Kidney (tissue), 22 donors: ENCODE data around the gene ZNF726. TPM values are rescaled to one million over a fixed set of nuclear protein-coding genes. Genes with fewer than 3 reads are reported as not detected.

ENCODE experiments used
- DNase-seq, 5 donors: peaks; one replicate each; pipeline ENCODE4 v3.0.0-alpha.2; 2013 to 2020
- FAIRE-seq: peaks from 2 replicates; lab custom pipeline; 2012; peaks lifted over from hg19 to GRCh38; lab: Jason Lieb, UNC
- H3K27ac ChIP-seq, 2 donors: one replicate each; pipeline ENCODE4 v1.7.0; 2013; ENCODE audit warnings: low read depth in 2 of 2, low read length in 2 of 2, inconsistent platforms in 1 of 2
- H3K27me3 ChIP-seq: one replicate; pipeline ENCODE4 v1.7.1; 2013; ENCODE audit warnings: low read length, inconsistent platforms; ENCODE audit not compliant: control insufficient read depth, insufficient read depth
- H3K36me3 ChIP-seq, 3 donors: one replicate each; pipeline versions ENCODE4 v1.7.0 to v1.7.1; 2013; ENCODE audit warnings: low read length in 3 of 3, control low read depth in 1 of 3, inconsistent platforms in 1 of 3; ENCODE audit not compliant: insufficient read depth in 3 of 3, control insufficient read depth in 2 of 3
- H3K4me1 ChIP-seq, 3 donors: one replicate each; pipeline versions ENCODE4 v1.7.0 to v1.7.1; 2013; ENCODE audit warnings: low read length in 3 of 3, inconsistent platforms in 1 of 3, low read depth in 1 of 3; ENCODE audit not compliant: control insufficient read depth in 2 of 3, insufficient read depth in 2 of 3
- H3K4me3 ChIP-seq, 3 donors: one replicate each; pipeline versions ENCODE4 v1.7.0 to v1.8.1; 2013; ENCODE audit warnings: low read length in 3 of 3, control low read depth in 1 of 3, inconsistent platforms in 1 of 3
- H3K9ac ChIP-seq, 3 donors: one replicate each; pipeline versions ENCODE4 v1.7.0 to v1.7.1; 2013; ENCODE audit warnings: low read length in 3 of 3, control low read depth in 1 of 3, inconsistent platforms in 1 of 3
- H3K9me3 ChIP-seq, 3 donors: one replicate each; pipeline versions ENCODE4 v1.7.0 to v1.7.1; 2013; ENCODE audit warnings: low read length in 3 of 3, control low read depth in 1 of 3, inconsistent platforms in 1 of 3; ENCODE audit not compliant: control insufficient read depth in 2 of 3, insufficient read depth in 1 of 3
- intact Hi-C: fragments of 100-400 bp; cut with DNase I; formaldehyde crosslinking; loops from one replicate; pipeline ENCODE4 v1.11.1; 2022
- long read RNA-seq, 10 donors: library from polyadenylated mRNA in 1 of 10; unstranded in 1 of 10; transcript quantifications; one replicate each; pipeline ENCODE4 v2.0.0 and lab custom pipeline, GENCODE V29; 2021 to 2026
- polyA plus RNA-seq: library from polyadenylated mRNA; stranded (reverse); fragments of 350-450 nt; fragmentation: Illumina TruSeq; extraction: RNeasy Lipid Tissue Mini Kit (QIAGEN cat#74804); gene quantifications from one replicate; pipeline ENCODE4 v1.2.3, GENCODE V29; 2014; ENCODE audit warnings: low read depth, low replicate concordance; ENCODE audit not compliant: insufficient read depth
- total RNA-seq: library from RNA; stranded (reverse); fragmentation: NEBNext Ultra II Directional; extraction: Animal tissue kit (Norgen Biotek cat#: 25700); gene quantifications from one replicate; pipeline ENCODE4 v1.2.1, GENCODE V29; 2021
- TF ChIP-seq, protein P1 (sequence below): IDR thresholded peaks from 3 replicates; pipeline ENCODE4 v1.5.1; 2012; ENCODE audit warnings: mild to moderate bottlenecking, moderate library complexity, borderline replicate concordance; ENCODE audit not compliant: insufficient read depth; ENCODE audit errors: extremely low read depth
- donor health status: control.
- donor health status: control.
- donor health status: control.
- donor health status: control.
- donor health status: control.
- donor health status: DM: yes; HTN: yes; CAD: no.
- donor health status: Normal renal cell carcinoma (clear cell type).

The ZNF726 gene
- 6.4 TPM for total RNA-seq
- polyA plus RNA-seq, result 2.7 TPM
- long read RNA-seq, donor 1, partial matches to known transcripts, result 0 of 2 reads
- long read RNA-seq, donor 1, other reads (novel, unspliced or antisense), result 0 of 2 reads
- long read RNA-seq, donor 2, partial matches to known transcripts, result 0 of 5 reads
- long read RNA-seq, donor 2, other reads (novel, unspliced or antisense), result 0 of 5 reads
- long read RNA-seq, donor 3, partial matches to known transcripts, result 0 of 4 reads
- long read RNA-seq, donor 3, other reads (novel, unspliced or antisense), result 0 of 4 reads
- long read RNA-seq, donor 4, partial matches to known transcripts, result 0 of 2 reads
- long read RNA-seq, donor 4, other reads (novel, unspliced or antisense), result 0 of 2 reads
- long read RNA-seq, donor 5, result 0 reads
- long read RNA-seq, donor 6, result 0 reads
- long read RNA-seq, donor 7, partial matches to known transcripts, result 0 of 2 reads
- long read RNA-seq, donor 7, other reads (novel, unspliced or antisense), result 0 of 2 reads
- long read RNA-seq, donor 8, partial matches to known transcripts, result 0 of 4 reads
- long read RNA-seq, donor 8, other reads (novel, unspliced or antisense), result 0 of 4 reads
- long read RNA-seq, donor 9, partial matches to known transcripts, result 0 of 3 reads
- long read RNA-seq, donor 9, other reads (novel, unspliced or antisense), result 0 of 3 reads
- long read RNA-seq, donor 10, partial matches to known transcripts, result 0 of 1 reads
- long read RNA-seq, donor 10, other reads (novel, unspliced or antisense), result 0 of 1 reads

DNA sequence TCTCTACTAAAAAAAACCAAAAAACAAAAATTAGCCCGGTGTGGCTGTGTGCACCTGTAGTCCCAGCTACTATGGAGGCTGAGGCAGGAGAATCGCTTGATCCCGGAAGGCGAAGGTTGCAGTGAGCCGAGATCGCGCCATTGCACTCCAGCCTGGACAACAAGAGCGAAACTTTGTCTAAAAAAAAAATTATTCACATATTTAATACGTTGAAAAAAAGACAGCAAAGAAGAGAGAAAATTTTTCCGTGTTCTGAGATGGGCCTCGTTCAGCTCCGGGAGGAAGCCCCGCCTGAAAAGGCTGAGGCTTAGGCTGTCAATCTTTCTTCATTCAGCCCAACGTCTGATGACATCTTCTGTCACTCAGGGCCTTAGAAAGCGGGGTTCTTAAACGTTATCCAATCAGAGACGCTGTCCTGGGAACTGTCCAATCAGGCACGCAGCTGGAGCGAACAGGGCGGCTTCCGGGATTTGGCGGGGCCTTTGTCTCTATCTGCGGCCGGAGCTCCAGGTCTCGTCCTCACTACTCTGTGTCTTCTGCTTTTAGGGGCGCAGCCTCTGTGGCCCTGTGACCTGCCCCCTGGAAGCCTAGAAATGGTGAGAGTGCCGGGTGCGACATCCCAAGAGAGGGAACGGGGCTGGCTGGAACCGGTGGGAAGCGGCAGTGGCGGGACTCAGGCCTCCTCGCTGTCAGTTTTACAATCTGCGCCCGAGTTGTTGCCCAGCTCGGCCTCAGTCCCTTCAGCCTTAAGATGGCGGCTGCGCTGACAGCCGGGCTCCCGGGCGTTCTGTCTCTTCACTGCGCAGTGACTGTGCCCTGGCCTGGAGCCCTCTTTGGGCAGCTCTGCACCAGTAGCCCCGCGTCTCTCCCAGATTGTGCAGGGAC lies at the start of gene ZNF726:
TSS of gene ZNF726 (plus strand) at position 485 of the 885 bp plus-strand sequence. CDS start at position 594, 109 bp downstream.
- Histone ChIP-seq H3K4me3 (peak within 1 kb of the TSS; percentile 66 to 86 (median 73)), H3K9me3 (no peaks in the 10 kb centered on the region), H3K4me1 (no peaks in the 10 kb centered on the region), H3K27ac (peak within 1 kb of the TSS; percentile 42 to 78), H3K27me3 (no peaks in the 10 kb centered on the region), H3K36me3 (no peaks in the 10 kb centered on the region), H3K9ac (peak within 1 kb of the TSS; percentile 33 to 75 (median 41))
- TF ChIP-seq, protein P1, sequence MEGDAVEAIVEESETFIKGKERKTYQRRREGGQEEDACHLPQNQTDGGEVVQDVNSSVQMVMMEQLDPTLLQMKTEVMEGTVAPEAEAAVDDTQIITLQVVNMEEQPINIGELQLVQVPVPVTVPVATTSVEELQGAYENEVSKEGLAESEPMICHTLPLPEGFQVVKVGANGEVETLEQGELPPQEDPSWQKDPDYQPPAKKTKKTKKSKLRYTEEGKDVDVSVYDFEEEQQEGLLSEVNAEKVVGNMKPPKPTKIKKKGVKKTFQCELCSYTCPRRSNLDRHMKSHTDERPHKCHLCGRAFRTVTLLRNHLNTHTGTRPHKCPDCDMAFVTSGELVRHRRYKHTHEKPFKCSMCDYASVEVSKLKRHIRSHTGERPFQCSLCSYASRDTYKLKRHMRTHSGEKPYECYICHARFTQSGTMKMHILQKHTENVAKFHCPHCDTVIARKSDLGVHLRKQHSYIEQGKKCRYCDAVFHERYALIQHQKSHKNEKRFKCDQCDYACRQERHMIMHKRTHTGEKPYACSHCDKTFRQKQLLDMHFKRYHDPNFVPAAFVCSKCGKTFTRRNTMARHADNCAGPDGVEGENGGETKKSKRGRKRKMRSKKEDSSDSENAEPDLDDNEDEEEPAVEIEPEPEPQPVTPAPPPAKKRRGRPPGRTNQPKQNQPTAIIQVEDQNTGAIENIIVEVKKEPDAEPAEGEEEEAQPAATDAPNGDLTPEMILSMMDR, result no peak
- intact Hi-C loops, result no loop called here
- FAIRE-seq (peak; percentile 83), DNase-seq (peak; percentile 93 to 97 (median 93))

DNA sequence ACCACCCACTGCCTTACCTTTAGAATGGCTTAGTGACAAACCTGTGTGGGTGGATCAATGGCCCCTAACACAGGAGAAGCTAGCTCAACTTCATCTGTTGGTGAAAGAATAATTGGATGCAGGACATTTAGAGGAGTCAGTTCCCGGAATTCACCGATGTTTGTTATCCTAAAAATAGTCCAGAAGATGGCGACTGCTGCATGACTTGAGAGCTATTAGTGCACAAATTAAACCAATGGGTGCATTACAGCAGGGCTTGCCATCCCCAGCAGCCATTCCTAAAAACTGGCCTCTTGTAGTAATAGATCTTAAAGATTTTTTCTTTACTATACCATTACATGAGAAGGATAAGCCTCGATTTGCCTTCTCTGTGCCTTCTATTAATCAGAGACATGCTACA lies 46.8 kb upstream of the ZNF726 start:
- no peak overlapping the region for H3K27ac ChIP-seq

DNA sequence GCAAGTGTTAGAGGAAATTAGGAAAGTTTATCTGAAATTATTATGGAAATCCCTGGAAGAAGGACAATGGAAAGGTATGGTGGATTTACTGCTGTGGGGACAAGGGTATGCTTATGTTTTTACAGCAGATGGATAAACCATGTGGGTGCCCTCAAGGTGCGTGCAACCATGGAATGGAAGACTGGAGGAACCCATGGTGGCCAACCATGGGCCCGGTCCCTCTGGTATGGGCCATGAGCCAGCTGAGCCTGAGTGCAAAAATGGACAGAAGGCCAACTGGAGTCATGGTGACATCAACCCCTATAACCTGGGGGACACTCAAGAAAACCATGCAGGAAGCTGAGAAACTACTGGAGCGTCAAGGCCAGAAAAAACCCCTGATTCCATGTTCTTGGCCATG lies 46.1 kb upstream of the ZNF726 start:
- H3K27me3 ChIP-seq, result no peaks in the 10 kb centered on the region
- peaks cover 0 to 5% (median 0%) of the 10 kb centered on the region in 3 donors for H3K36me3 ChIP-seq
- no peaks in the 10 kb centered on the region for H3K4me1 ChIP-seq
- DNase-seq (no peak), FAIRE-seq (no peak)
- no peak overlapping the region for H3K27ac ChIP-seq
- intact Hi-C loops, result no loop called here
- TF ChIP-seq, protein P1, result no peak
- peaks cover 0 to 9% (median 0%) of the 10 kb centered on the region in 3 donors for H3K9me3 ChIP-seq
- H3K4me3 ChIP-seq, result no peak overlapping the region
- no peak overlapping the region for H3K9ac ChIP-seq

More for the DNA sequence above, 46.8 kb upstream of the ZNF726 start:
- FAIRE-seq (no peak), DNase-seq (no peak)
- peaks cover 0 to 9% (median 0%) of the 10 kb centered on the region in 3 donors for H3K9me3 ChIP-seq
- peaks cover 0 to 5% (median 0%) of the 10 kb centered on the region in 3 donors for H3K36me3 ChIP-seq
- no peaks in the 10 kb centered on the region for H3K4me1 ChIP-seq
- intact Hi-C loops, result no loop called here
- no peak overlapping the region for H3K4me3 ChIP-seq
- no peak overlapping the region for H3K9ac ChIP-seq
- no peaks in the 10 kb centered on the region for H3K27me3 ChIP-seq
- TF ChIP-seq, protein P1, result no peak
